Measurements from ENCODE around the gene DNAJB14. TPM values are rescaled to one million over a fixed set of nuclear protein-coding genes. Genes with fewer than 3 reads are reported as not detected.

Gene DNAJB14
- total RNA-seq, 2 experiments from 2014 or later = 66.3 to 67.4 TPM

GRCh38 chr4:99861120-99861905, 85.1 kb downstream of the DNAJB14 start:
- ChIA-PET CTCF (no interaction called here), POLR2A (no interaction called here)
- Histone ChIP-seq H3K36me3 (ENCODE audit: insufficient read depth, low read length) (peaks cover 56% of the 10 kb centered on the region), H3K27me3 (ENCODE audit: control insufficient read depth in 1 of 2, insufficient read depth in 2 of 2, low read length in 2 of 2) (no peaks in the 10 kb centered on the region), H3K4me1 (ENCODE audit: insufficient read depth, low read length) (peaks cover 6% of the 10 kb centered on the region), H3K4me3 (ENCODE audit: low read length) (no peak overlapping the region), H3K9me3 (ENCODE audit: control insufficient read depth in 1 of 2, insufficient read depth in 1 of 2, low read length in 2 of 2) (no peaks in the 10 kb centered on the region), H3K27ac (ENCODE audit: low read depth in 1 of 2, low read length in 2 of 2) (no peak overlapping the region)
- Mint-ChIP-seq H3K36me3 (ENCODE audit: low read depth) (peaks cover 77% of the 10 kb centered on the region), H3K4me1 (ENCODE audit: low read depth) (peaks cover 13% of the 10 kb centered on the region), H3K9me3 (no peaks in the 10 kb centered on the region), H3K4me3 (no peak overlapping the region), H3K27ac (no peak overlapping the region), H3K27me3 (no peaks in the 10 kb centered on the region)
- intact Hi-C loops (cut with DNase I, micrococcal nuclease) = no loop called here
- ATAC-seq (ENCODE audit: poor library complexity) (no peak), DNase-seq (no peak)
- TF ChIP-seq CTCF (IDR thresholded peaks at IDR 0.05) = no peak

- peaks cover 21% of the 10 kb centered on the region for H3K4me1 Mint-ChIP-seq (ENCODE audit: low read depth)
Measured at GRCh38 chr4:99860521-99860920, 85.9 kb downstream of the DNAJB14 start.

GRCh38 chr4:99859618-99860017, 86.8 kb downstream of the DNAJB14 start:
- no peaks in the 10 kb centered on the region for H3K9me3 ChIP-seq (ENCODE audit: control insufficient read depth in 1 of 2, insufficient read depth in 1 of 2, low read length in 2 of 2)
- ChIA-PET CTCF (interaction anchor here (1.0 kb wide), 1 partner anchor 48 kb away, joined by 3 read pairs; no protein-coding TSS in a partner anchor), POLR2A (interaction anchor here (0.6 to 1.3 kb wide), 2 partner anchors 39 to 406 kb away, joined by 3 read pairs; no protein-coding TSS in a partner anchor)
- ATAC-seq (ENCODE audit: poor library complexity) (no peak), DNase-seq (no peak)
- Mint-ChIP-seq H3K4me3 (no peak overlapping the region), H3K4me1 (ENCODE audit: low read depth) (peaks cover 27% of the 10 kb centered on the region), H3K9me3 (no peaks in the 10 kb centered on the region), H3K36me3 (ENCODE audit: low read depth) (peaks cover 75% of the 10 kb centered on the region), H3K27me3 (no peaks in the 10 kb centered on the region), H3K27ac (no peak overlapping the region)
- H3K36me3 ChIP-seq (ENCODE audit: insufficient read depth, low read length) = peaks cover 48% of the 10 kb centered on the region
- TF ChIP-seq CTCF (IDR thresholded peaks at IDR 0.05) = no peak
- no peak overlapping the region for H3K27ac ChIP-seq (ENCODE audit: low read depth in 1 of 2, low read length in 2 of 2)
- no peak overlapping the region for H3K4me3 ChIP-seq (ENCODE audit: low read length)
- no peaks in the 10 kb centered on the region for H3K27me3 ChIP-seq (ENCODE audit: control insufficient read depth in 1 of 2, insufficient read depth in 2 of 2, low read length in 2 of 2)
- intact Hi-C loops (cut with DNase I, micrococcal nuclease) = no loop called here
- H3K4me1 ChIP-seq (ENCODE audit: insufficient read depth, low read length) = peaks cover 9% of the 10 kb centered on the region

More at GRCh38 chr4:99860521-99860920, 85.9 kb downstream of the DNAJB14 start:
- Histone ChIP-seq H3K9me3 (ENCODE audit: control insufficient read depth in 1 of 2, insufficient read depth in 1 of 2, low read length in 2 of 2) (no peaks in the 10 kb centered on the region), H3K27ac (ENCODE audit: low read depth in 1 of 2, low read length in 2 of 2) (no peak overlapping the region), H3K4me1 (ENCODE audit: insufficient read depth, low read length) (peaks cover 9% of the 10 kb centered on the region), H3K27me3 (ENCODE audit: control insufficient read depth in 1 of 2, insufficient read depth in 2 of 2, low read length in 2 of 2) (no peaks in the 10 kb centered on the region), H3K4me3 (ENCODE audit: low read length) (no peak overlapping the region), H3K36me3 (ENCODE audit: insufficient read depth, low read length) (peaks cover 49% of the 10 kb centered on the region)
- Mint-ChIP-seq H3K4me3 (no peak overlapping the region), H3K9me3 (no peaks in the 10 kb centered on the region), H3K27me3 (no peaks in the 10 kb centered on the region), H3K27ac (no peak overlapping the region), H3K36me3 (ENCODE audit: low read depth) (peaks cover 75% of the 10 kb centered on the region)
- TF ChIP-seq CTCF (IDR thresholded peaks at IDR 0.05) = no peak
- no peak for ATAC-seq (ENCODE audit: poor library complexity)
- intact Hi-C loops (cut with DNase I, micrococcal nuclease) = no loop called here
- no peak for DNase-seq
- CTCF ChIA-PET = interaction anchor here (1.0 kb wide), 1 partner anchor 49 kb away, joined by 3 read pairs; no protein-coding TSS in a partner anchor
- POLR2A ChIA-PET = interaction anchor here (1.3 kb wide), 1 partner anchor 38 kb away, joined by 3 read pairs; no protein-coding TSS in a partner anchor

Data from CD4-positive, alpha-beta T cell (primary cell).